Endothelial cell of umbilical vein (primary cell): ENCODE measurements around the gene NFIL3. TPM values are rescaled to one million over a fixed set of nuclear protein-coding genes. Genes with fewer than 3 reads are reported as not detected.
A peak's percentile ranks its signal among the peaks of the same experiment; 100 is the strongest.

ENCODE experiments used
- BruUV-seq: library from RNA; stranded (reverse); fragments of 400-500 nt; replicated peaks from 2 replicates; lab custom pipeline; 2021; lab: Mats Ljungman, UMichigan
- CTCF ChIA-PET: fragments of 300-600, 350-600 bp; sonication (Branson Sonifier 250); formaldehyde crosslinking; loops from one replicate; lab custom pipeline; 2021; ENCODE audit warnings: antibody characterized with exemption, inconsistent platforms; lab: Charles Lee
- POLR2A ChIA-PET: fragments of 300-600, 350-600 bp; sonication (Branson Sonifier 250); formaldehyde crosslinking; loops from one replicate; lab custom pipeline; 2021; ENCODE audit warnings: antibody characterized with exemption, inconsistent platforms; lab: Charles Lee
- DNase-seq: peaks from one replicate; pipeline ENCODE4 v3.0.0-alpha.2; 2011; ENCODE audit warnings: low read depth, low spot score
- FAIRE-seq: peaks from 2 replicates; lab custom pipeline; 2011; peaks lifted over from hg19 to GRCh38; lab: Jason Lieb, UNC
- H2AFZ ChIP-seq: 2 replicates; pipeline ENCODE4 v1.6.0; 2012; ENCODE audit warnings: low read depth, low read length, control low read depth, inconsistent platforms
- H3K27ac ChIP-seq: 2 replicates; pipeline ENCODE4 v1.5.1; 2011; ENCODE audit warnings: low read depth, mild to moderate bottlenecking, control low read depth, low read length, moderate library complexity; ENCODE audit not compliant: insufficient read depth
- H3K27me3 ChIP-seq, 2 experiments: 2 replicates each; pipeline versions ENCODE4 v1.6.0 to v1.6.1; 2011; ENCODE audit warnings: low read length in 2 of 2, mixed read lengths in 1 of 2; ENCODE audit not compliant: control insufficient read depth in 2 of 2, insufficient read depth in 2 of 2
- H3K36me3 ChIP-seq, 2 experiments: 2 replicates in 1 of 2; 3 replicates in 1 of 2; pipeline ENCODE4 v1.5.1; 2011; ENCODE audit warnings: low read length in 2 of 2, mild to moderate bottlenecking in 1 of 2, moderate library complexity in 1 of 2; ENCODE audit not compliant: control insufficient read depth in 2 of 2, insufficient read depth in 2 of 2; ENCODE audit errors: extremely low read depth in 1 of 2
- H3K4me1 ChIP-seq: 3 replicates; pipeline ENCODE4 v1.5.1; 2011; ENCODE audit warnings: mild to moderate bottlenecking, low read length; ENCODE audit not compliant: control insufficient read depth, insufficient read depth; ENCODE audit errors: extremely low read depth
- H3K4me2 ChIP-seq: 2 replicates; pipeline ENCODE4 v1.6.1; 2011; ENCODE audit warnings: low read length, control low read depth, mixed read lengths; ENCODE audit not compliant: insufficient read depth
- H3K4me3 ChIP-seq, 3 experiments: fragments of 200-600 bp in 1 of 3; sonication (generic), shearing (Covaris generic) in 1 of 3; replicated peaks in 1 of 3; 2 replicates each; pipeline ENCODE4 v1.5.1; 2011 to 2016; ENCODE audit warnings: control low read depth in 3 of 3, low read length in 3 of 3, mild to moderate bottlenecking in 2 of 3, inconsistent platforms in 1 of 3, low read depth in 1 of 3, moderate library complexity in 1 of 3; ENCODE audit not compliant: insufficient read depth in 1 of 3
- H3K79me2 ChIP-seq: 2 replicates; pipeline ENCODE4 v1.6.0; 2012; ENCODE audit warnings: low read length, inconsistent platforms; ENCODE audit not compliant: control insufficient read depth, insufficient read depth
- H3K9ac ChIP-seq: replicated peaks from 2 replicates; pipeline ENCODE3; 2011; ENCODE audit warnings: low read length, control low read depth; ENCODE audit not compliant: insufficient read depth; ENCODE audit errors: extremely low read depth
- H3K9me1 ChIP-seq: replicated peaks from 3 replicates; pipeline ENCODE4 v1.6.0; 2011; ENCODE audit warnings: mild to moderate bottlenecking, low read length; ENCODE audit not compliant: control insufficient read depth, insufficient read depth; ENCODE audit errors: extremely low read depth
- H3K9me3 ChIP-seq: replicated peaks from 2 replicates; pipeline ENCODE4 v1.5.1; 2012; ENCODE audit warnings: low read length, inconsistent platforms; ENCODE audit not compliant: control insufficient read depth, insufficient read depth
- H4K20me1 ChIP-seq: replicated peaks from 2 replicates; pipeline ENCODE3; 2011; ENCODE audit warnings: mild to moderate bottlenecking, low read length; ENCODE audit not compliant: control insufficient read depth, insufficient read depth; ENCODE audit errors: extremely low read depth
- CTCF ChIP-seq, 2 donors: IDR thresholded peaks; 1 replicate in 1 of 2; 2 replicates in 1 of 2; pipeline ENCODE4 v1.5.1; 2011; ENCODE audit warnings: low read length in 2 of 2, mild to moderate bottlenecking in 2 of 2, moderate library complexity in 2 of 2, control low read depth in 1 of 2, inconsistent platforms in 1 of 2, low read depth in 1 of 2; ENCODE audit not compliant: insufficient read depth in 1 of 2; ENCODE audit errors: extremely low read depth in 1 of 2
- EZH2 ChIP-seq: IDR thresholded peaks from 2 replicates; pipeline ENCODE4 v1.6.1; 2012; ENCODE audit warnings: borderline replicate concordance, low read depth, mild to moderate bottlenecking, moderate library complexity, low read length, inconsistent platforms; ENCODE audit not compliant: severe bottlenecking
- FOS ChIP-seq: IDR thresholded peaks from 2 replicates; pipeline ENCODE4 v1.6.1; 2011; ENCODE audit warnings: mild to moderate bottlenecking, low read length, moderate library complexity, borderline replicate concordance; ENCODE audit not compliant: insufficient read depth
- GATA2 ChIP-seq: IDR thresholded peaks from 2 replicates; pipeline ENCODE4 v1.7.0; 2011; ENCODE audit warnings: low read depth, mild to moderate bottlenecking, moderate library complexity, mixed read lengths, low read length; ENCODE audit not compliant: insufficient read length, insufficient read depth
- JUN ChIP-seq: IDR thresholded peaks from 2 replicates; pipeline ENCODE4 v1.6.1; 2011; ENCODE audit warnings: borderline replicate concordance, low read depth; ENCODE audit not compliant: insufficient read length, insufficient read depth
- MAX ChIP-seq: IDR thresholded peaks from 2 replicates; pipeline ENCODE4 v1.6.1; 2011; ENCODE audit not compliant: insufficient read depth, insufficient read length
- MYC ChIP-seq: IDR thresholded peaks from one replicate; pipeline ENCODE4 v1.6.1; 2011; ENCODE audit warnings: mild to moderate bottlenecking, low read depth, low read length
- POLR2A ChIP-seq: IDR thresholded peaks from 2 replicates; pipeline ENCODE4 v1.6.1; 2012; ENCODE audit warnings: low read depth, mild to moderate bottlenecking, control low read depth, low read length
- POLR2AphosphoS5 ChIP-seq: IDR thresholded peaks from 2 replicates; pipeline ENCODE4 v1.6.1; 2012; ENCODE audit warnings: low read depth, mild to moderate bottlenecking, control low read depth, low read length, moderate library complexity; ENCODE audit not compliant: insufficient read depth
- dilution Hi-C: fragments of 300-500 bp; cut with MboI; formaldehyde crosslinking; loops from one replicate; pipeline ENCODE4 v1.15.0; 2019; ENCODE audit warnings: low sequenced_read_pairs; ENCODE audit not compliant: extremely low pct_ligation_motif_present
- intact Hi-C: fragments of 100-400 bp; cut with micrococcal nuclease; formaldehyde crosslinking; loops from one replicate; pipeline ENCODE4 v1.10.0; 2022
- polyA plus RNA-seq, 4 experiments: library from polyadenylated mRNA; depleted of rRNA in 3 of 4; stranded (reverse) in 3 of 4; unstranded in 1 of 4; fragments of >200 nt; gene quantifications; 2 replicates each; pipeline versions ENCODE4 v1.2.1 to v1.2.3, GENCODE V29; 2011 to 2012; ENCODE audit warnings: missing spikeins in 1 of 4
- total RNA-seq: library from RNA; stranded (reverse); gene quantifications from 2 replicates; pipeline ENCODE4 v1.2.3, GENCODE V29; 2021

The NFIL3 gene
- total and polyA plus RNA-seq, 2 donors (not counting 3 experiments of a cell fraction or from before 2014, with no cell fraction given), result 2.9 to 10.5 TPM

- TF ChIP-seq JUN (no peak), MYC (no peak), POLR2A (no peak), MAX (no peak), CTCF (IDR thresholded peaks at IDR 0.05; ENCODE audit: extremely low read depth in 1 of 2, insufficient read depth in 1 of 2, low read depth in 1 of 2, low read length in 2 of 2) (no peak), POLR2AphosphoS5 (no peak), GATA2 (no peak), FOS (no peak), EZH2 (no peak)
- Histone ChIP-seq H4K20me1 (no peaks in the 10 kb centered on the region), H3K4me2 (no peak overlapping the region), H3K27ac (no peak overlapping the region), H3K9me1 (no peaks in the 10 kb centered on the region), H3K9me3 (no peaks in the 10 kb centered on the region), H3K4me3 (no peak overlapping the region), H3K4me1 (peaks cover 20% of the 10 kb centered on the region), H3K79me2 (no peaks in the 10 kb centered on the region), H3K36me3 (no peaks in the 10 kb centered on the region), H3K27me3 (no peaks in the 10 kb centered on the region), H2AFZ (no peak overlapping the region), H3K9ac (no peak overlapping the region)
- CTCF ChIA-PET, result no interaction called here
- intact Hi-C loops (loop anchor here (2.0 to 5.0 kb wide), 3 partner anchors 17 to 322 kb away; no protein-coding TSS in a partner anchor), dilution Hi-C loops (no loop called here)
- no TSS peak for BruUV-seq
- POLR2A ChIA-PET, result no interaction called here
- FAIRE-seq (no peak), DNase-seq (peak; percentile 10)
These were observed 44.2 kb downstream of the NFIL3 start for GRCh38 chr9:91379426-91379825.
